ENCODE measurements around the gene SMG9.

Gene SMG9

GRCh38 chr19:43694553-43694952 lies 60.2 kb downstream of the SMG9 start:
- H3K4me3 ChIP-seq (ENCODE audit: low read depth, low read length): no peak overlapping the region
- H3K27ac ChIP-seq: no peak overlapping the region
- no peaks in the 10 kb centered on the region for H3K27me3 ChIP-seq (replicated peaks)
- H3K36me3 ChIP-seq (replicated peaks): no peaks in the 10 kb centered on the region
- no peak for DNase-seq
- in situ Hi-C loops (cut with HindIII; ENCODE audit: low pct_ligation_motif_present, low sequenced_read_pairs): no loop called here
- no peak for TF ChIP-seq CTCF (IDR thresholded peaks at IDR 0.05; ENCODE audit: low read depth, low read length, missing control alignments)

DNA sequence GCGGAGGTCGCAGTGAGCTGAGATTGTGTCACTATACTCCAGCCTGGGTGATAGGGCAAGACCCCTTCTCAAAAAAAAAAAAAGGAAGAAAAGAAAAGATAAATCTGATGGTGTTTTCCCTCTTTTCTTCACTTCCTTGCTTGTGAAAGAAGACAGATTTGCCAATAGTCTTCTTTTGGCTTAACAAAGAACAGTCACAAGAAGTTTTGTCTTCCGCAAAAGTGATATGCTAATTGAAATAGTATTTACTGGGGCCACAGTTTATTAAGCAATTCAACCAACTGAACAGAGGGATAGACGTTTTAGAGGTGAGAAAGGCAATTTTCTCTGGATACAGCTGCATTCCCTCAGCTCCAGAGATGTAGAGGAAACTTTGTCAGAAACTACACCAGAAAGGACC lies 61.9 kb downstream of the SMG9 start:
- Histone ChIP-seq H3K27me3 (replicated peaks) (no peaks in the 10 kb centered on the region), H3K4me3 (ENCODE audit: low read depth, low read length) (no peak overlapping the region), H3K27ac (no peak overlapping the region), H3K36me3 (replicated peaks) (no peaks in the 10 kb centered on the region)
- TF ChIP-seq CTCF (IDR thresholded peaks at IDR 0.05; ENCODE audit: low read depth, low read length, missing control alignments): no peak
- no peak for DNase-seq
- in situ Hi-C loops (cut with HindIII; ENCODE audit: low pct_ligation_motif_present, low sequenced_read_pairs): no loop called here

DNA sequence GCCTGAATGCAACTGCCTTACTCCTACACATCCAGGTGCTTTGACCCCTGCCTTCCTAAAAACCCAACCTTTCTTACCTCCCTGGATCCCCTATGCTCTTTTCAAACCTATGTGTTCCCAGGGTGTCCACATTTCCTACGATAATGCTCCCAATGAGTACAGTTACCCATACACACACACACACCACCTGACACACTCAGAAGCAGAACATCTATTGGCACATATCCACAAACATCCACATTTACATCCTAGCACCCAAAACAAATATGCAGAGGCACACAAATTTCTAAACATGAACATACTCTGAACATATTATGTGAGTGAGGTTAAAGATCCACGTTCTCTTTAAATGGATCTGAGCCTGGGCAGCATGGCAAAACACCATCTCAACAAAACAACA lies 62.4 kb downstream of the SMG9 start:
- no peak for DNase-seq
- no peak for TF ChIP-seq CTCF (IDR thresholded peaks at IDR 0.05; ENCODE audit: low read depth, low read length, missing control alignments)
- in situ Hi-C loops (cut with HindIII; ENCODE audit: low pct_ligation_motif_present, low sequenced_read_pairs): no loop called here
- H3K27ac ChIP-seq: no peak overlapping the region
- H3K36me3 ChIP-seq (replicated peaks): no peaks in the 10 kb centered on the region
- H3K27me3 ChIP-seq (replicated peaks): no peaks in the 10 kb centered on the region
- H3K4me3 ChIP-seq (ENCODE audit: low read depth, low read length): no peak overlapping the region

DNA sequence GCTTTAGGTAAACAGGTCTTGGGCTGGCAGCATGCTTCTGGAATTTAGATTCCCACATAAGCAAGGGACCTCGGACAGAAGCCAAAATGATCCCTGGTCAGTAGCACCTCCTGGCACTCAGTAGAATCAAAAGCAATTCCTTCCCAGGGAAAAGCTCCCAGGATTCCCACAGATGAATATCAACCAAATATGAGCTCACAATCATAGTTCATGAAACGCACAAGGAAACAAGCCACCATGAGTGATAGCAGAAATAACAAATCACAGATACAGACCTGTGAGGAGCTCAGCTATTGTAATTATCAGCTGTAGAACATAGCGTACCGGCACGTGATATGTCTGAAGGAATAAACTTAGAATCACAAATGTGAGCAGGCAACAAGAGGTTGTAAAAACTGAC lies 63.0 kb downstream of the SMG9 start:
- no peak for DNase-seq
- in situ Hi-C loops (cut with HindIII; ENCODE audit: low pct_ligation_motif_present, low sequenced_read_pairs): no loop called here
- Histone ChIP-seq H3K4me3 (ENCODE audit: low read depth, low read length) (no peak overlapping the region), H3K27ac (no peak overlapping the region), H3K36me3 (replicated peaks) (no peaks in the 10 kb centered on the region), H3K27me3 (replicated peaks) (no peaks in the 10 kb centered on the region)
- TF ChIP-seq CTCF (IDR thresholded peaks at IDR 0.05; ENCODE audit: low read depth, low read length, missing control alignments): no peak

DNA sequence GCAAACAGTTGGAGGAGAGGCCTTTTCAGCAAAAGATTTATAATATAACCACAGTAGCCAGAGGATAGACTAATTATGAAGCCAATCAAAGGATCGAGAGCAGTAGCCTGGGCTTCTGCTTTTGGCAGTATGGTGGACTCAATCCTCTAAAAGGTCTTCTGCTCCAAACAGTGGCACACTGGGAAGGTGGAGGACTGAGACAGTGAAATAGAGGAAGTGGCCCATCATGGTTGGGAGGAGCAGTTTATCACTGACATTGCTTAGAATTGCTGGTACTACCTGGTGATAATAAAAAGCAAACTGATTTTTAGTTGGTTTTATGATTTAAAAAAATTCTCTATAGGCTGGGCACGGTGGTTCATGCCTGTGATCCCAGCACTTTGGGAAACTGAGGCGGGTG lies 63.9 kb downstream of the SMG9 start:
- H3K36me3 ChIP-seq (replicated peaks): no peaks in the 10 kb centered on the region
- DNase-seq: no peak
- H3K27me3 ChIP-seq (replicated peaks): no peaks in the 10 kb centered on the region
- in situ Hi-C loops (cut with HindIII; ENCODE audit: low pct_ligation_motif_present, low sequenced_read_pairs): no loop called here
- no peak for TF ChIP-seq CTCF (IDR thresholded peaks at IDR 0.05; ENCODE audit: low read depth, low read length, missing control alignments)
- no peak overlapping the region for H3K4me3 ChIP-seq (ENCODE audit: low read depth, low read length)
- H3K27ac ChIP-seq: no peak overlapping the region

DNA sequence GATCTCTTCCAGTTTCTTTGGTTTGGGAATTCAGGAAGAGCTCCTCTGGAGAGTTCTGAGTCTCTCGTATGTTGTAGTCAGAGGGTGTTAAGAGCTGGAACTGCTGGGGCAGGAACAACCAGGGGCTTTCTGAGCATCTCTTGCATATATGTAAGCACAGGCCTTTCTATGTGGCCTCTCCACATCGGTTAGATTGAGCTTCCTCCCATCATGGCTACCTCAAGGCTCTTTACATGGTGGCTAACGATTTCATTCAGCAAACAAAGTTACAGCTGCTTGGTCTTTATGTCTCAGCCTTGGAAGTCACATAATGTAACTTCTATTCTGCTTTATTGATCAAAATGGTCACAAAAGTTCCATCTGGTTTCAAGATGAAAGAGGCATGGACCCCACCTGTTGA lies 64.3 kb downstream of the SMG9 start:
- in situ Hi-C loops (cut with HindIII; ENCODE audit: low pct_ligation_motif_present, low sequenced_read_pairs): no loop called here
- H3K27me3 ChIP-seq (replicated peaks): no peaks in the 10 kb centered on the region
- no peak for TF ChIP-seq CTCF (IDR thresholded peaks at IDR 0.05; ENCODE audit: low read depth, low read length, missing control alignments)
- no peak overlapping the region for H3K27ac ChIP-seq
- H3K4me3 ChIP-seq (ENCODE audit: low read depth, low read length): no peak overlapping the region
- DNase-seq: no peak
- H3K36me3 ChIP-seq (replicated peaks): no peaks in the 10 kb centered on the region
